SH-SY5Y (cell line): ENCODE data around the gene TAS2R4.

Experiments used
- GATA2 ChIP-seq: IDR thresholded peaks from 2 replicates; pipeline ENCODE4 v1.6.1; 2011; ENCODE audit warnings: mild to moderate bottlenecking, low read depth, low read length
- GATA3 ChIP-seq: IDR thresholded peaks from 2 replicates; pipeline ENCODE4 v1.6.1; 2011; ENCODE audit warnings: low read depth, mild to moderate bottlenecking, low read length, moderate library complexity

DNA sequence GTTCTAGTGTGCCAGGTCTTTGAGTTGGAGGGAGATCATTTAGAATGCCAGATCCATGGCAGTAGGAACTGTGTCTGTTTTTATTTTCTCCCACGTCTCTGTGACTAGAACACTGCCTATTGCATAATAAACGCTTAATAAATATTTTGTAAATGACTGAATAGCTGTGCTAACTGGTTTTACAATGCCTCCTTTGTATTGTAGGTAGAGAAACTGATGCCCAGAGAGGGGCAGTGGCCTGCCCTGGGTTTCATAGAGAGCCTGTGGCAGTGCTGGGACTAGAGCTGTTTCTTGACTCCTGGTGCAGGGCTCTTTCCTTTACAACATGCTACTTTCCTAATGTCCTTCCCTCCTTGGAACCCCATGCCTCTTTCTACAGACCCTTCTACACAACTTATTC, 16.1 kb downstream of the TAS2R4 start:
- no peak for TF ChIP-seq GATA3
- no peak for TF ChIP-seq GATA2
